H1 (cell line): ENCODE results near the gene ZNF318. TPM values are rescaled to one million over a fixed set of nuclear protein-coding genes. Genes with fewer than 3 reads are reported as not detected.

ENCODE experiments used
- CTCF ChIA-PET: fragments of 300-600 bp; sonication (Branson Sonifier 250); formaldehyde crosslinking; loops from one replicate; lab custom pipeline; 2021; ENCODE audit not compliant: partially characterized antibody; lab: Charles Lee
- POLR2A ChIA-PET: fragments of 300-600 bp; sonication (Branson Sonifier 250); formaldehyde crosslinking; loops from one replicate; lab custom pipeline; 2021; ENCODE audit warnings: inconsistent platforms; ENCODE audit not compliant: partially characterized antibody; lab: Charles Lee
- DNase-seq, 2 experiments: peaks; one replicate each; pipeline versions ENCODE4 v3.0.0 to v3.0.0-alpha.2; 2010 to 2022; ENCODE audit warnings: low spot score in 2 of 2, low read depth in 1 of 2, mixed read lengths in 1 of 2
- FAIRE-seq: peaks from 2 replicates; lab custom pipeline; 2011; peaks lifted over from hg19 to GRCh38; lab: Jason Lieb, UNC
- H2AFZ ChIP-seq: 2 replicates; pipeline ENCODE4 v1.8.1; 2012; ENCODE audit warnings: low read length, inconsistent platforms
- H2AK5ac ChIP-seq: 2 replicates; pipeline ENCODE4 v1.6.1; 2013; ENCODE audit warnings: low read depth, low read length
- H2BK120ac ChIP-seq: replicated peaks from 2 replicates; pipeline ENCODE3; 2013; ENCODE audit warnings: low read depth, low read length, inconsistent platforms
- H2BK12ac ChIP-seq: 2 replicates; pipeline ENCODE4 v1.6.1; 2013; ENCODE audit warnings: low read depth, low read length
- H2BK15ac ChIP-seq: 2 replicates; pipeline ENCODE4 v1.6.1; 2013; ENCODE audit warnings: low read length
- H2BK20ac ChIP-seq: 2 replicates; pipeline ENCODE4 v1.6.1; 2013; ENCODE audit warnings: low read length
- H2BK5ac ChIP-seq: 2 replicates; pipeline ENCODE4 v1.6.1; 2013; ENCODE audit warnings: low read depth, low read length
- H3K14ac ChIP-seq: 2 replicates; pipeline ENCODE4 v1.6.1; 2013; ENCODE audit warnings: inconsistent platforms; ENCODE audit not compliant: insufficient read length
- H3K18ac ChIP-seq: 2 replicates; pipeline ENCODE4 v1.6.1; 2013; ENCODE audit warnings: low read length; ENCODE audit errors: extremely low read depth
- H3K23ac ChIP-seq: 2 replicates; pipeline ENCODE4 v1.6.1; 2013; ENCODE audit warnings: inconsistent platforms; ENCODE audit not compliant: insufficient read length
- H3K23me2 ChIP-seq: 2 replicates; pipeline ENCODE4 v1.6.1; 2013; ENCODE audit warnings: low read depth, low read length
- H3K27ac ChIP-seq: 2 replicates; pipeline ENCODE4 v1.6.1; 2011; ENCODE audit warnings: low read depth, low read length, inconsistent platforms
- H3K27me3 ChIP-seq, 4 experiments: replicated peaks in 1 of 4; 1 replicate in 1 of 4; 2 replicates in 3 of 4; pipeline versions ENCODE4 v1.6.1 to v1.8.1; 2011 to 2013; ENCODE audit warnings: low read length in 3 of 4, mild to moderate bottlenecking in 3 of 4, inconsistent platforms in 2 of 4, mixed read lengths in 2 of 4, moderate library complexity in 1 of 4; ENCODE audit not compliant: control insufficient read depth in 3 of 4, insufficient read depth in 3 of 4; ENCODE audit errors: extremely low read depth in 1 of 4
- H3K36me3 ChIP-seq, 4 experiments: 2 replicates each; pipeline versions ENCODE4 v1.6.1 to v1.8.1; 2011 to 2013; ENCODE audit warnings: mild to moderate bottlenecking in 4 of 4, low read length in 3 of 4, moderate library complexity in 2 of 4, control low read depth in 1 of 4, inconsistent platforms in 1 of 4; ENCODE audit not compliant: insufficient read depth in 4 of 4, control insufficient read depth in 2 of 4
- H3K4ac ChIP-seq: replicated peaks from 2 replicates; pipeline ENCODE3; 2013; ENCODE audit warnings: low read length, low read depth, mixed read lengths, inconsistent platforms; ENCODE audit not compliant: insufficient read length
- H3K4me1 ChIP-seq, 4 experiments: replicated peaks in 1 of 4; 1 replicate in 1 of 4; 2 replicates in 3 of 4; pipeline versions ENCODE4 v1.6.1 to v1.8.1; 2011 to 2013; ENCODE audit warnings: low read length in 3 of 4, inconsistent platforms in 2 of 4, mixed read lengths in 1 of 4; ENCODE audit not compliant: insufficient read depth in 4 of 4, control insufficient read depth in 3 of 4
- H3K4me2 ChIP-seq, 2 experiments: 2 replicates each; pipeline versions ENCODE4 v1.6.1 to v1.8.1; 2011 to 2013; ENCODE audit warnings: low read depth in 2 of 2, low read length in 2 of 2, control low read depth in 1 of 2, inconsistent platforms in 1 of 2, mild to moderate bottlenecking in 1 of 2; ENCODE audit not compliant: insufficient read depth in 1 of 2
- H3K4me3 ChIP-seq, 4 experiments: fragments of 200-600, 300-600 bp in 1 of 4; sonication (generic), shearing (Covaris generic), sonication (Bioruptor Twin) in 1 of 4; 2 replicates each; pipeline versions ENCODE4 v1.5.1 to v1.8.1; 2011 to 2016; ENCODE audit warnings: low read length in 4 of 4, low read depth in 3 of 4, control low read depth in 2 of 4, inconsistent platforms in 2 of 4, mild to moderate bottlenecking in 2 of 4, mixed read lengths in 1 of 4, moderate library complexity in 1 of 4; ENCODE audit not compliant: insufficient read depth in 2 of 4; ENCODE audit errors: extremely low read depth in 1 of 4
- H3K56ac ChIP-seq: replicated peaks from 2 replicates; pipeline ENCODE3; 2013; ENCODE audit warnings: low read depth, mild to moderate bottlenecking, mixed read lengths, low read length, inconsistent platforms; ENCODE audit not compliant: insufficient read length
- H3K79me1 ChIP-seq: 2 replicates; pipeline ENCODE4 v1.6.1; 2013; ENCODE audit warnings: low read depth, low read length, control low read depth
- H3K79me2 ChIP-seq, 2 experiments: 2 replicates each; pipeline versions ENCODE4 v1.6.1 to v1.8.1; 2012 to 2013; ENCODE audit warnings: low read length in 2 of 2, mild to moderate bottlenecking in 2 of 2, inconsistent platforms in 1 of 2; ENCODE audit not compliant: insufficient read depth in 2 of 2, control insufficient read depth in 1 of 2
- H3K9ac ChIP-seq, 4 experiments: replicated peaks in 1 of 4; 1 replicate in 1 of 4; 2 replicates in 3 of 4; pipeline versions ENCODE4 v1.6.1 to v1.8.1; 2011 to 2013; ENCODE audit warnings: low read depth in 3 of 4, low read length in 3 of 4, control low read depth in 2 of 4, mild to moderate bottlenecking in 2 of 4, moderate library complexity in 2 of 4, inconsistent platforms in 1 of 4; ENCODE audit errors: extremely low read depth in 1 of 4
- H3K9me3 ChIP-seq, 2 experiments: 2 replicates each; pipeline versions ENCODE4 v1.6.1 to v1.8.1; 2012 to 2013; ENCODE audit warnings: mild to moderate bottlenecking in 2 of 2, moderate library complexity in 2 of 2, control low read depth in 1 of 2, inconsistent platforms in 1 of 2, low read depth in 1 of 2, low read length in 1 of 2, mixed read lengths in 1 of 2; ENCODE audit not compliant: insufficient read depth in 2 of 2
- H4K20me1 ChIP-seq, 2 experiments: replicated peaks in 1 of 2; 2 replicates each; pipeline versions ENCODE3 to v1.8.1; 2011 to 2013; ENCODE audit warnings: inconsistent platforms in 2 of 2, low read length in 2 of 2, mild to moderate bottlenecking in 1 of 2; ENCODE audit not compliant: insufficient read depth in 2 of 2, control insufficient read depth in 1 of 2
- H4K5ac ChIP-seq: 2 replicates; pipeline ENCODE4 v1.6.1; 2013; ENCODE audit warnings: low read length, low read depth, mixed read lengths, inconsistent platforms; ENCODE audit not compliant: insufficient read length
- H4K8ac ChIP-seq: 2 replicates; pipeline ENCODE4 v1.8.0; 2013; ENCODE audit warnings: mild to moderate bottlenecking, moderate library complexity, low read length, inconsistent platforms; ENCODE audit not compliant: insufficient read depth; ENCODE audit errors: extremely low read depth
- H4K91ac ChIP-seq: replicated peaks from 2 replicates; pipeline ENCODE3; 2013; ENCODE audit warnings: low read length, mixed read lengths, inconsistent platforms; ENCODE audit not compliant: insufficient read length
- ATF3 ChIP-seq: IDR thresholded peaks from 2 replicates; pipeline ENCODE4 v1.6.1; 2011; ENCODE audit warnings: low read depth, mild to moderate bottlenecking, low read length; ENCODE audit not compliant: insufficient read depth
- BRCA1 ChIP-seq: IDR thresholded peaks from 2 replicates; pipeline ENCODE4 v1.6.1; 2012; ENCODE audit warnings: low read depth, low read length, improper control_type of control experiment
- E2F6 ChIP-seq: IDR thresholded peaks from 2 replicates; pipeline ENCODE4 v1.6.1; 2012; ENCODE audit warnings: inconsistent platforms
- EGR1 ChIP-seq: IDR thresholded peaks from 2 replicates; pipeline ENCODE4 v1.6.1; 2011; ENCODE audit warnings: low read depth, low read length, borderline replicate concordance
- EP300 ChIP-seq, 2 experiments: IDR thresholded peaks; 1 replicate in 1 of 2; 2 replicates in 1 of 2; pipeline ENCODE4 v1.6.1; 2011 to 2012; ENCODE audit warnings: low read depth in 2 of 2, low read length in 2 of 2, mild to moderate bottlenecking in 2 of 2, borderline replicate concordance in 1 of 2, inconsistent platforms in 1 of 2, moderate library complexity in 1 of 2
- PHF8 ChIP-seq: fragments of 200-600 bp; sonication (generic); conservative IDR thresholded peaks from 2 replicates; pipeline ENCODE4 v1.7.1; 2012; ENCODE audit warnings: low read depth, mild to moderate bottlenecking, inconsistent platforms, low read length, moderate library complexity
- TCF12 ChIP-seq: IDR thresholded peaks from 2 replicates; pipeline ENCODE4 v1.6.1; 2011; ENCODE audit warnings: low read depth, mild to moderate bottlenecking, low read length
- YY1 ChIP-seq: IDR thresholded peaks from 2 replicates; pipeline ENCODE4 v1.6.1; 2011; ENCODE audit warnings: low read depth, mild to moderate bottlenecking, low read length
- WGBS, 2 experiments: shearing (Covaris generic) in 1 of 2; methylation state at CpG; one replicate each; pipeline versions ENCODE4 v1.1.6 to v1.1.7; 2013 to 2015; ENCODE audit warnings: low lambda C conversion rate in 2 of 2, mixed read lengths in 2 of 2, inconsistent platforms in 1 of 2, low coverage in 1 of 2, missing lambda C conversion rate in 1 of 2; ENCODE audit not compliant: insufficient replicate concordance in 2 of 2, insufficient coverage in 1 of 2, insufficient read length in 1 of 2; ENCODE audit errors: extremely low coverage in 1 of 2, missing lambda C conversion rate in 1 of 2; 5-methylcytosine and 5-hydroxymethylcytosine counted together
- polyA plus RNA-seq, 7 experiments: library from polyadenylated mRNA; depleted of rRNA in 3 of 7; stranded (reverse) in 5 of 7; unstranded in 2 of 7; fragments of >200 nt in 5 of 7; fragments of 200-250 nt in 2 of 7; gene quantifications; 1 replicate in 5 of 7; 2 replicates in 1 of 7; 4 replicates in 1 of 7; pipeline versions ENCODE4 v1.2.1 to v1.2.3, GENCODE V29; 2011 to 2013; ENCODE audit warnings: missing spikeins in 2 of 7, mixed read lengths in 2 of 7
- total RNA-seq: library from RNA; stranded (reverse); fragmentation: NEBNext Ultra II Directional; extraction: Animal tissue kit (Norgen Biotek cat#: 25700); gene quantifications from 2 replicates; pipeline ENCODE4 v1.2.1, GENCODE V29; 2021

The ZNF318 gene
- total and polyA plus RNA-seq, 2 of the 8 experiments (the other 6 are each of a cell fraction or from before 2014, with no cell fraction given): 10.2 to 22.1 TPM

- no peak overlapping the region for H3K14ac ChIP-seq
- H3K4me3 ChIP-seq: no peak overlapping the region
These were observed 63.4 kb downstream of the ZNF318 start for GRCh38 chr6:43306086-43306485.

More at GRCh38 chr6:43306086-43306485, 63.4 kb downstream of the ZNF318 start:
- Histone ChIP-seq H2AFZ (no peak overlapping the region), H3K9me3 (no peaks in the 10 kb centered on the region), H3K4ac (no peak overlapping the region), H3K23me2 (peaks cover 8% of the 10 kb centered on the region), H3K79me1 (no peaks in the 10 kb centered on the region), H3K56ac (no peak overlapping the region), H3K9ac (no peak overlapping the region), H3K27me3 (0 out of 7 replicates have a peak, but pooled peaks cover 0 to 2% (median 0%) of the 10 kb centered on the region in 4 experiments), H3K27ac (no peak overlapping the region), H3K18ac (no peak overlapping the region), H4K20me1 (no peaks in the 10 kb centered on the region), H4K91ac (no peak overlapping the region), H3K4me1 (peaks cover 8 to 15% (median 9%) of the 10 kb centered on the region in 4 experiments), H2BK5ac (no peak overlapping the region), H3K79me2 (no peaks in the 10 kb centered on the region), H3K36me3 (peaks cover 0 to 5% (median 3%) of the 10 kb centered on the region in 4 experiments; a peak in 2 of 8 replicates), H4K5ac (no peak overlapping the region), H3K4me2 (no peak overlapping the region), H2BK12ac (no peak overlapping the region), H2BK15ac (no peak overlapping the region), H2BK20ac (no peak overlapping the region), H2AK5ac (no peak overlapping the region), H4K8ac (no peak overlapping the region), H2BK120ac (no peak overlapping the region), H3K23ac (no peak overlapping the region)
- DNase-seq (no peak), FAIRE-seq (no peak)
- POLR2A ChIA-PET: interaction anchor here (2.2 kb wide), 1 partner anchor 10 kb away, joined by 5 read pairs; no protein-coding TSS in a partner anchor
- CTCF ChIA-PET: interaction anchor here (2.1 to 5.4 kb wide), 4 partner anchors 7 to 190 kb away, joined by 5 to 23 read pairs (median 14); partner anchors contain the start of gene SLC22A7
- WGBS, 2 experiments: 92% methylated on average over 7 of the region's 7 CpGs; no CpG with 5 or more reads in 1 of the 2 experiments
- TF ChIP-seq PHF8: no peak
- TF ChIP-seq E2F6: no peak
- TF ChIP-seq EGR1: no peak
- TF ChIP-seq ATF3: no peak
- no peak for TF ChIP-seq TCF12
- TF ChIP-seq EP300 (IDR thresholded peaks at IDR 0.05; ENCODE audit: borderline replicate concordance in 1 of 2, low read depth in 2 of 2, low read length in 2 of 2): no peak
- TF ChIP-seq BRCA1: no peak
- TF ChIP-seq YY1: no peak
